HG02840 (cell line): ENCODE data around the gene GIMAP2.

Experiments used
- ATAC-seq: cut with Tn5 transposase; IDR thresholded peaks from one replicate; pipeline ENCODE4 v1.9.1; 2021; ENCODE audit warnings: mild to moderate bottlenecking, moderate library complexity, moderate number of reproducible peaks; ENCODE audit not compliant: unreplicated experiment, low FRiP score

The GIMAP2 gene

GRCh38 chr7:150731916-150732315 lies 46.4 kb downstream of the GIMAP2 start:
- no peak for ATAC-seq

- no peak for ATAC-seq
These were observed 47.4 kb downstream of the GIMAP2 start for GRCh38 chr7:150732786-150733481.

- ATAC-seq, result no peak
These were observed 48.1 kb downstream of the GIMAP2 start for GRCh38 chr7:150733482-150734095.

GRCh38 chr7:150734254-150734653 lies 48.7 kb downstream of the GIMAP2 start:
- ATAC-seq, result no peak

GRCh38 chr7:150735596-150736358 lies 50.3 kb downstream of the GIMAP2 start:
- no peak for ATAC-seq

- no peak for ATAC-seq
These were observed 51.4 kb downstream of the GIMAP2 start for GRCh38 chr7:150736864-150737263.

GRCh38 chr7:150737265-150738055 lies 52.0 kb downstream of the GIMAP2 start, which contains the start of gene GIMAP5:
Gene GIMAP5 (plus strand): TSS chr7:150737418. CDS start chr7:150740885, 3,467 bp downstream.
- no peak for ATAC-seq

- no peak for ATAC-seq
These were observed 52.6 kb downstream of the GIMAP2 start for GRCh38 chr7:150738092-150738491.

- no peak for ATAC-seq
These were observed 53.1 kb downstream of the GIMAP2 start for GRCh38 chr7:150738591-150739001.

GRCh38 chr7:150739033-150739432 lies 53.5 kb downstream of the GIMAP2 start:
- no peak for ATAC-seq

- no peak for ATAC-seq
These were observed 54.5 kb downstream of the GIMAP2 start for GRCh38 chr7:150740053-150740452.

- ATAC-seq, result no peak
These were observed 56.9 kb downstream of the GIMAP2 start for GRCh38 chr7:150742286-150742968.
